NCI-H187 treated with DMSO at 0.1 percent for 48 hours (cell line): ENCODE measurements around the gene ARHGEF28.

Experiments used
- DNase-seq: peaks from one replicate; lab custom pipeline; 2025; lab: John Stamatoyannopoulos, UW

ARHGEF28 gene

GRCh38 chr5:73783828-73784227 lies 157.8 kb downstream of the ARHGEF28 start:
- no peak for DNase-seq

- no peak for DNase-seq
Observed at GRCh38 chr5:73786043-73786831, 160.2 kb downstream of the ARHGEF28 start.

- DNase-seq: no peak
Observed at GRCh38 chr5:73789851-73790281, 163.9 kb downstream of the ARHGEF28 start.

- no peak for DNase-seq
Observed at GRCh38 chr5:73791389-73791788, 165.4 kb downstream of the ARHGEF28 start.

GRCh38 chr5:73792687-73793320 lies 166.8 kb downstream of the ARHGEF28 start:
- no peak for DNase-seq

GRCh38 chr5:73793911-73794310 lies 167.9 kb downstream of the ARHGEF28 start:
- no peak for DNase-seq

- no peak for DNase-seq
Observed at GRCh38 chr5:73796164-73797131, 170.5 kb downstream of the ARHGEF28 start.

- no peak for DNase-seq
Observed at GRCh38 chr5:73797132-73797510, 171.1 kb downstream of the ARHGEF28 start.

GRCh38 chr5:73799401-73799972 lies 173.5 kb downstream of the ARHGEF28 start:
- no peak for DNase-seq

GRCh38 chr5:73801686-73802085 lies 175.7 kb downstream of the ARHGEF28 start:
- DNase-seq: no peak

GRCh38 chr5:73805449-73805848 lies 179.5 kb downstream of the ARHGEF28 start:
- DNase-seq: no peak

- no peak for DNase-seq
Observed at GRCh38 chr5:73808911-73809310, 182.9 kb downstream of the ARHGEF28 start.

GRCh38 chr5:73810429-73810828 lies 184.4 kb downstream of the ARHGEF28 start:
- DNase-seq: no peak

GRCh38 chr5:73812457-73812856 lies 186.5 kb downstream of the ARHGEF28 start:
- DNase-seq: no peak

GRCh38 chr5:73812962-73813588 lies 187.1 kb downstream of the ARHGEF28 start:
- DNase-seq: no peak

GRCh38 chr5:73814233-73814846 lies 188.3 kb downstream of the ARHGEF28 start:
- no peak for DNase-seq

GRCh38 chr5:73815631-73816030 lies 189.6 kb downstream of the ARHGEF28 start:
- DNase-seq: no peak

GRCh38 chr5:73816656-73817420 lies 190.8 kb downstream of the ARHGEF28 start:
- DNase-seq: no peak

- no peak for DNase-seq
Observed at GRCh38 chr5:73818357-73818756, 192.4 kb downstream of the ARHGEF28 start.

GRCh38 chr5:73820326-73820725 lies 194.3 kb downstream of the ARHGEF28 start:
- DNase-seq: no peak
